CD14-positive monocyte (primary cell): ENCODE results near the gene STARD13. TPM values are rescaled to one million over a fixed set of nuclear protein-coding genes. Genes with fewer than 3 reads are reported as not detected.

Experiments used
- DNase-seq, 3 donors: peaks; one replicate each; pipeline ENCODE4 v3.0.0-alpha.2; 2011 to 2022
- H2AFZ ChIP-seq: 2 replicates; pipeline ENCODE4 v1.6.0; 2012; ENCODE audit warnings: mild to moderate bottlenecking, low read depth, low read length, inconsistent platforms; ENCODE audit not compliant: insufficient read depth, poor library complexity, severe bottlenecking
- H3K27ac ChIP-seq, 2 donors: 1 replicate in 1 of 2; 2 replicates in 1 of 2; pipeline ENCODE4 v1.5.1; 2012 to 2013; ENCODE audit warnings: low read length in 2 of 2, control low read depth in 1 of 2, inconsistent platforms in 1 of 2, low read depth in 1 of 2, mild to moderate bottlenecking in 1 of 2
- H3K27me3 ChIP-seq, 2 donors: one replicate each; pipeline versions ENCODE4 v1.6.0 to v1.6.1; 2011 to 2013; ENCODE audit warnings: low read length in 2 of 2; ENCODE audit not compliant: control insufficient read depth in 2 of 2, insufficient read depth in 2 of 2
- H3K36me3 ChIP-seq, 2 donors: replicated peaks in 1 of 2; 1 replicate in 1 of 2; 2 replicates in 1 of 2; pipeline versions ENCODE4 v1.5.1 to v1.6.1; 2012 to 2013; ENCODE audit warnings: low read length in 2 of 2, control low read depth in 1 of 2, inconsistent platforms in 1 of 2, mild to moderate bottlenecking in 1 of 2; ENCODE audit not compliant: insufficient read depth in 2 of 2, control insufficient read depth in 1 of 2
- H3K4me1 ChIP-seq, 2 donors: 1 replicate in 1 of 2; 2 replicates in 1 of 2; pipeline versions ENCODE4 v1.5.1 to v1.6.1; 2012 to 2013; ENCODE audit warnings: low read length in 2 of 2, control low read depth in 1 of 2, inconsistent platforms in 1 of 2, mild to moderate bottlenecking in 1 of 2, moderate library complexity in 1 of 2; ENCODE audit not compliant: insufficient read depth in 2 of 2, control insufficient read depth in 1 of 2
- H3K4me2 ChIP-seq: replicated peaks from 2 replicates; pipeline ENCODE3; 2012; ENCODE audit warnings: low read length, moderate library complexity, mild to moderate bottlenecking; ENCODE audit not compliant: poor library complexity, severe bottlenecking; ENCODE audit errors: extremely low read depth
- H3K4me3 ChIP-seq, 3 experiments: fragments of 200-600 bp in 1 of 3; sonication (generic) in 1 of 3; replicated peaks in 1 of 3; 1 replicate in 2 of 3; 2 replicates in 1 of 3; pipeline ENCODE4 v1.5.1; 2011 to 2013; ENCODE audit warnings: low read length in 3 of 3, mild to moderate bottlenecking in 3 of 3, control low read depth in 2 of 3, low read depth in 2 of 3, inconsistent platforms in 1 of 3, moderate library complexity in 1 of 3
- H3K79me2 ChIP-seq: 2 replicates; pipeline ENCODE4 v1.6.0; 2012; ENCODE audit warnings: mild to moderate bottlenecking, control low read depth, inconsistent platforms, low read length, moderate library complexity; ENCODE audit not compliant: insufficient read depth
- H3K9ac ChIP-seq: 2 replicates; pipeline ENCODE4 v1.6.0; 2017; ENCODE audit warnings: low read length, mild to moderate bottlenecking; ENCODE audit not compliant: insufficient read depth, poor library complexity, severe bottlenecking
- H3K9me3 ChIP-seq, 2 donors: replicated peaks in 1 of 2; 1 replicate in 1 of 2; 2 replicates in 1 of 2; pipeline versions ENCODE4 v1.5.1 to v1.6.1; 2012 to 2013; ENCODE audit warnings: low read length in 2 of 2, control low read depth in 1 of 2; ENCODE audit not compliant: control insufficient read depth in 1 of 2, insufficient read depth in 1 of 2
- H4K20me1 ChIP-seq: 2 replicates; pipeline ENCODE4 v1.6.0; 2012; ENCODE audit warnings: mild to moderate bottlenecking, low read length, control low read depth, moderate library complexity; ENCODE audit not compliant: insufficient read depth
- H3K27ac Mint-ChIP-seq, 7 donors: one replicate each; pipeline ENCODE4 v1.8.0; 2020; ENCODE audit warnings: mild to moderate bottlenecking in 7 of 7, mixed read lengths in 7 of 7, moderate library complexity in 6 of 7, inconsistent platforms in 2 of 7
- H3K27me3 Mint-ChIP-seq, 3 donors: one replicate each; pipeline ENCODE4 v1.8.0; 2021 to 2022; ENCODE audit warnings: low read depth in 3 of 3, mild to moderate bottlenecking in 3 of 3, mixed read lengths in 3 of 3, moderate library complexity in 3 of 3, inconsistent platforms in 1 of 3
- H3K36me3 Mint-ChIP-seq, 2 donors: one replicate each; pipeline ENCODE4 v1.8.0; 2020; ENCODE audit warnings: mixed read lengths in 2 of 2, inconsistent platforms in 1 of 2, mild to moderate bottlenecking in 1 of 2
- H3K4me1 Mint-ChIP-seq: one replicate; pipeline ENCODE4 v1.8.0; 2020; ENCODE audit warnings: mild to moderate bottlenecking, mixed read lengths
- H3K4me3 Mint-ChIP-seq, 2 donors: one replicate each; pipeline ENCODE4 v1.8.0; 2020; ENCODE audit warnings: mild to moderate bottlenecking in 2 of 2, mixed read lengths in 2 of 2, moderate library complexity in 1 of 2
- H3K9me3 Mint-ChIP-seq, 7 donors: one replicate each; pipeline ENCODE4 v1.8.0; 2020 to 2022; ENCODE audit warnings: mixed read lengths in 7 of 7, mild to moderate bottlenecking in 6 of 7, moderate library complexity in 6 of 7, inconsistent platforms in 2 of 7
- CTCF ChIP-seq: fragments of 200-600 bp; IDR thresholded peaks from one replicate; pipeline ENCODE4 v1.8.0; 2022; ENCODE audit warnings: antibody characterized with exemption, mild to moderate bottlenecking
- WGBS: methylation state at CpG from one replicate; pipeline ENCODE4 v1.1.5; 2013; ENCODE audit warnings: missing lambda C conversion rate; ENCODE audit not compliant: insufficient coverage; 5-methylcytosine and 5-hydroxymethylcytosine counted together
- intact Hi-C, 2 donors: fragments of 100-400 bp; cut with micrococcal nuclease; formaldehyde crosslinking; loops; one replicate each; pipeline versions ENCODE4 v1.15.0 to v1.15.1; 2023
- polyA plus RNA-seq, 3 donors: library from polyadenylated mRNA; depleted of rRNA in 1 of 3; unstranded in 2 of 3; stranded (reverse) in 1 of 3; fragments of 300-500 nt in 2 of 3; fragments of >200 nt in 1 of 3; fragmentation: Illumina TruSeq in 2 of 3; gene quantifications; 1 replicate in 2 of 3; 2 replicates in 1 of 3; pipeline ENCODE4 v1.2.3, GENCODE V29; 2012 to 2021

STARD13 gene
- polyA plus RNA-seq, 3 donors = 0.37 to 0.69 (median 0.60) TPM

GRCh38 chr13:33219926-33220325, 65.6 kb downstream of the STARD13 start:
- H3K4me1 Mint-ChIP-seq = peaks cover 2% of the 10 kb centered on the region
- no peak overlapping the region for H3K4me3 Mint-ChIP-seq
- Histone ChIP-seq H3K79me2 (no peaks in the 10 kb centered on the region), H4K20me1 (no peaks in the 10 kb centered on the region), H3K4me1 (no peaks in the 10 kb centered on the region), H3K4me2 (no peak overlapping the region), H3K27ac (no peak overlapping the region), H3K9me3 (no peaks in the 10 kb centered on the region), H3K27me3 (no peaks in the 10 kb centered on the region), H3K4me3 (no peak overlapping the region), H3K36me3 (no peaks in the 10 kb centered on the region), H2AFZ (no peak overlapping the region), H3K9ac (no peak overlapping the region)
- TF ChIP-seq CTCF = no peak
- H3K27me3 Mint-ChIP-seq = peaks cover 0 to 2% (median 0%) of the 10 kb centered on the region in 3 donors
- no peak for DNase-seq
- H3K36me3 Mint-ChIP-seq = no peaks in the 10 kb centered on the region
- intact Hi-C loops = no loop called here
- no CpG with 5 or more reads among the region's 1 CpG for WGBS
- H3K9me3 Mint-ChIP-seq = peaks cover 0 to 8% (median 4%) of the 10 kb centered on the region in 7 donors
- no peak overlapping the region for H3K27ac Mint-ChIP-seq

- H2AFZ ChIP-seq = no peak overlapping the region
- H3K27ac Mint-ChIP-seq = no peak overlapping the region
- H3K27ac ChIP-seq = no peak overlapping the region
- no peak for DNase-seq
- no peaks in the 10 kb centered on the region for H3K4me1 ChIP-seq
- no peaks in the 10 kb centered on the region for H3K9me3 Mint-ChIP-seq
- H3K9ac ChIP-seq = no peak overlapping the region
- H3K36me3 Mint-ChIP-seq = no peaks in the 10 kb centered on the region
- H3K79me2 ChIP-seq = no peaks in the 10 kb centered on the region
- H3K9me3 ChIP-seq = no peaks in the 10 kb centered on the region
- no peak overlapping the region for H3K4me2 ChIP-seq
- no CpG with 5 or more reads among the region's 1 CpG for WGBS
- H3K27me3 Mint-ChIP-seq = peaks cover 0 to 2% (median 0%) of the 10 kb centered on the region in 3 donors
- H4K20me1 ChIP-seq = no peaks in the 10 kb centered on the region
- no peak for TF ChIP-seq CTCF
- H3K36me3 ChIP-seq = no peaks in the 10 kb centered on the region
- intact Hi-C loops = no loop called here
- H3K4me3 ChIP-seq = no peak overlapping the region
- no peak overlapping the region for H3K4me3 Mint-ChIP-seq
- H3K27me3 ChIP-seq = no peaks in the 10 kb centered on the region
- peaks cover 2% of the 10 kb centered on the region for H3K4me1 Mint-ChIP-seq
Observed at GRCh38 chr13:33218426-33218825, 67.1 kb downstream of the STARD13 start.
